ENCODE measurements around the gene PPM1H.

GRCh38 chr12:62805517-62805916 is 129.4 kb downstream of the PPM1H start:
- no peak for TF ChIP-seq CTCF (IDR thresholded peaks at IDR 0.05)
- no peak for TF ChIP-seq POLR2A (IDR thresholded peaks at IDR 0.05)

Measured in heart left ventricle (tissue), 13 donors.